Uterus (tissue), 2 donors: ENCODE measurements around the gene KCNH4.

Experiments
- CTCF ChIP-seq, 4 experiments: fragments of 200-600 bp in 2 of 4; fragments of 450-650 bp in 2 of 4; sonication (generic) in 2 of 4; IDR thresholded peaks; one replicate each; pipeline ENCODE4 v1.5.1; 2016 to 2019; ENCODE audit warnings: antibody characterized with exemption in 4 of 4, mild to moderate bottlenecking in 2 of 4, moderate library complexity in 1 of 4
- POLR2A ChIP-seq, 2 donors: fragments of 450-650 bp; IDR thresholded peaks; one replicate each; pipeline ENCODE4 v1.6.1; 2016; ENCODE audit warnings: antibody characterized with exemption in 2 of 2, mild to moderate bottlenecking in 1 of 2, moderate library complexity in 1 of 2

GRCh38 chr17:42171831-42172230 is 9.1 kb downstream of the KCNH4 start:
- TF ChIP-seq CTCF (IDR thresholded peaks at IDR 0.05) (no peak), POLR2A (IDR thresholded peaks at IDR 0.05) (no peak)
